Measurements from ENCODE around the gene ANKRD10. TPM values are rescaled to one million over a fixed set of nuclear protein-coding genes. Genes with fewer than 3 reads are reported as not detected.

ANKRD10 gene
- total RNA-seq, 1 donor from 2014 or later: 228 TPM

- H3K4me3 Mint-ChIP-seq (ENCODE audit: low read depth): no peak overlapping the region
- no peaks in the 10 kb centered on the region for H3K36me3 Mint-ChIP-seq (ENCODE audit: insufficient read depth)
- peaks cover 28% of the 10 kb centered on the region for H3K4me1 Mint-ChIP-seq (ENCODE audit: low read depth)
- DNase-seq (ENCODE audit: low spot score, unreplicated experiment): no peak
- H3K27ac Mint-ChIP-seq: no peak overlapping the region
- no peak for TF ChIP-seq CTCF (IDR thresholded peaks at IDR 0.05; ENCODE audit: unreplicated experiment)
- no peaks in the 10 kb centered on the region for H3K9me3 Mint-ChIP-seq (ENCODE audit: low read depth)
- H3K27me3 Mint-ChIP-seq: peaks cover 5% of the 10 kb centered on the region
Measured at GRCh38 chr13:110834572-110834971, 80.3 kb downstream of the ANKRD10 start.

- no peak for TF ChIP-seq CTCF (IDR thresholded peaks at IDR 0.05; ENCODE audit: unreplicated experiment)
- H3K9me3 Mint-ChIP-seq (ENCODE audit: low read depth): no peaks in the 10 kb centered on the region
- H3K36me3 Mint-ChIP-seq (ENCODE audit: insufficient read depth): no peaks in the 10 kb centered on the region
- peaks cover 22% of the 10 kb centered on the region for H3K4me1 Mint-ChIP-seq (ENCODE audit: low read depth)
- H3K27me3 Mint-ChIP-seq: peaks cover 5% of the 10 kb centered on the region
- H3K4me3 Mint-ChIP-seq (ENCODE audit: low read depth): no peak overlapping the region
- no peak overlapping the region for H3K27ac Mint-ChIP-seq
- DNase-seq (ENCODE audit: low spot score, unreplicated experiment): no peak
Measured at GRCh38 chr13:110832531-110832930, 82.3 kb downstream of the ANKRD10 start.

- Mint-ChIP-seq H3K36me3 (ENCODE audit: insufficient read depth) (no peaks in the 10 kb centered on the region), H3K4me1 (ENCODE audit: low read depth) (peaks cover 19% of the 10 kb centered on the region), H3K9me3 (ENCODE audit: low read depth) (no peaks in the 10 kb centered on the region), H3K4me3 (ENCODE audit: low read depth) (no peak overlapping the region), H3K27ac (no peak overlapping the region), H3K27me3 (peaks cover 5% of the 10 kb centered on the region)
- no peak for DNase-seq (ENCODE audit: low spot score, unreplicated experiment)
- TF ChIP-seq CTCF (IDR thresholded peaks at IDR 0.05; ENCODE audit: unreplicated experiment): no peak
Measured at GRCh38 chr13:110832205-110832479, 82.7 kb downstream of the ANKRD10 start.

GRCh38 chr13:110831437-110832204 is 83.2 kb downstream of the ANKRD10 start:
- Mint-ChIP-seq H3K27ac (no peak overlapping the region), H3K9me3 (ENCODE audit: low read depth) (no peaks in the 10 kb centered on the region), H3K27me3 (peaks cover 5% of the 10 kb centered on the region), H3K4me3 (ENCODE audit: low read depth) (no peak overlapping the region), H3K4me1 (ENCODE audit: low read depth) (peaks cover 13% of the 10 kb centered on the region), H3K36me3 (ENCODE audit: insufficient read depth) (no peaks in the 10 kb centered on the region)
- no peak for TF ChIP-seq CTCF (IDR thresholded peaks at IDR 0.05; ENCODE audit: unreplicated experiment)
- DNase-seq (ENCODE audit: low spot score, unreplicated experiment): no peak

GRCh38 chr13:110830800-110831371 is 84.0 kb downstream of the ANKRD10 start:
- H3K27me3 Mint-ChIP-seq: peaks cover 5% of the 10 kb centered on the region
- peaks cover 7% of the 10 kb centered on the region for H3K4me1 Mint-ChIP-seq (ENCODE audit: low read depth)
- no peak for TF ChIP-seq CTCF (IDR thresholded peaks at IDR 0.05; ENCODE audit: unreplicated experiment)
- no peak overlapping the region for H3K4me3 Mint-ChIP-seq (ENCODE audit: low read depth)
- H3K36me3 Mint-ChIP-seq (ENCODE audit: insufficient read depth): no peaks in the 10 kb centered on the region
- no peak for DNase-seq (ENCODE audit: low spot score, unreplicated experiment)
- no peaks in the 10 kb centered on the region for H3K9me3 Mint-ChIP-seq (ENCODE audit: low read depth)
- no peak overlapping the region for H3K27ac Mint-ChIP-seq
